ENCODE data around the gene DNAH12. TPM values are rescaled to one million over a fixed set of nuclear protein-coding genes. Genes with fewer than 3 reads are reported as not detected.

Gene DNAH12
- total RNA-seq, 1 experiment from 2014 or later = not detected

GRCh38 chr3:57292159-57292896 lies 251.8 kb downstream of the DNAH12 start, which contains the start of gene ASB14:
Gene ASB14, minus strand, starts transcription at chr3:57292685. Its CDS starts 652 bp downstream, at chr3:57292033.
- no peak for TF ChIP-seq USF1 (CRISPR knock-in tag; IDR thresholded peaks at IDR 0.05)
- TF ChIP-seq ZNF219 (CRISPR knock-in tag; IDR thresholded peaks at IDR 0.05; ENCODE audit: borderline replicate concordance) = no peak
- no peak for TF ChIP-seq ZBTB43 (CRISPR knock-in tag; IDR thresholded peaks at IDR 0.05)
- no peak for TF ChIP-seq SMAD3 (CRISPR knock-in tag; IDR thresholded peaks at IDR 0.05; ENCODE audit: borderline replicate concordance)
- TF ChIP-seq SP1 (CRISPR knock-in tag; conservative IDR thresholded peaks at IDR 0.05) = no peak
- TF ChIP-seq NR2C2 (CRISPR knock-in tag; IDR thresholded peaks at IDR 0.05) = no peak
- no peak for TF ChIP-seq MAX (CRISPR knock-in tag; IDR thresholded peaks at IDR 0.05)
- TF ChIP-seq PRRX2 (CRISPR knock-in tag; IDR thresholded peaks at IDR 0.05) = no peak
- no peak for TF ChIP-seq ZNF396 (CRISPR knock-in tag; IDR thresholded peaks at IDR 0.05; ENCODE audit: borderline replicate concordance)
- TF ChIP-seq ATF2 (CRISPR knock-in tag; IDR thresholded peaks at IDR 0.05; ENCODE audit: borderline replicate concordance, low read depth) = no peak
- no peak for TF ChIP-seq ZNF416 (CRISPR knock-in tag; IDR thresholded peaks at IDR 0.05)
- no peak for TF ChIP-seq ARID4B (CRISPR knock-in tag; IDR thresholded peaks at IDR 0.05; ENCODE audit: borderline replicate concordance)
- no peak for TF ChIP-seq AR (CRISPR knock-in tag; IDR thresholded peaks at IDR 0.05)
- no peak for TF ChIP-seq ATF1 (CRISPR knock-in tag; IDR thresholded peaks at IDR 0.05)
- TF ChIP-seq ZNF232 (CRISPR knock-in tag; IDR thresholded peaks at IDR 0.05) = no peak
- no peak for TF ChIP-seq ZNF512 (CRISPR knock-in tag; IDR thresholded peaks at IDR 0.05; ENCODE audit: borderline replicate concordance)
- TF ChIP-seq OVOL2 (CRISPR knock-in tag; IDR thresholded peaks at IDR 0.05; ENCODE audit: borderline replicate concordance) = no peak
- TF ChIP-seq IRF1 (CRISPR knock-in tag; IDR thresholded peaks at IDR 0.05) = no peak
- TF ChIP-seq IRF2 (CRISPR knock-in tag; IDR thresholded peaks at IDR 0.05; ENCODE audit: borderline replicate concordance, low read depth) = no peak
- no peak for ATAC-seq
- Mint-ChIP-seq H3K4me3 (no peak within 1 kb of the TSS), H3K27me3 (ENCODE audit: low read depth) (no peaks in the 10 kb centered on the region), H3K36me3 (no peaks in the 10 kb centered on the region), H3K4me1 (no peaks in the 10 kb centered on the region), H3K27ac (no peak within 1 kb of the TSS), H3K9me3 (no peaks in the 10 kb centered on the region)
- CTCF ChIA-PET = no interaction called here
- no peak for DNase-seq (ENCODE audit: low spot score)
- POLR2A ChIA-PET = no interaction called here
